ENCODE measurements around the gene PRPF6.
A peak's percentile ranks its signal among the peaks of the same experiment; 100 is the strongest.
"Not testable (repeated sequence)": the region's sequence is repeated elsewhere in the genome, so short reads cannot be mapped to it uniquely, and the experiment has no call there.

Gene PRPF6

GRCh38 chr20:63968928-63969760, 11.8 kb upstream of the PRPF6 start:
- TF ChIP-seq CTCF (IDR thresholded peaks at IDR 0.05) = no peak
- Histone ChIP-seq H3K4me3 (peak overlapping the region; percentile 63 to 66), H3K27ac (peak overlapping the region; percentile 65 to 66), H3K4me1 (peaks cover 0 to 31% (median 20%) of the 10 kb centered on the region in 4 donors), H3K36me3 (peaks cover 0 to 28% (median 15%) of the 10 kb centered on the region in 3 donors), H3K27me3 (no peaks in the 10 kb centered on the region), H3K9me3 (no peaks in the 10 kb centered on the region)
- DNase-seq = peak in 1 of 2 donors; percentile 16
- intact Hi-C loops (cut with DNase I; ENCODE audit: low total_unique reads) = no loop called here

GRCh38 chr20:63969838-63970713, 10.9 kb upstream of the PRPF6 start, which contains the start of gene ZNF512B:
ZNF512B (minus strand) TSS chr20:63969930; CDS start chr20:63967950, 1,980 bp downstream.
- intact Hi-C loops (cut with DNase I; ENCODE audit: low total_unique reads) = loop anchor here (5.0 kb wide), 1 partner anchor 183 kb away; no protein-coding TSS in a partner anchor
- no peak for TF ChIP-seq CTCF (IDR thresholded peaks at IDR 0.05)
- peaks cover 0 to 33% (median 22%) of the 10 kb centered on the region in 4 donors for H3K4me1 ChIP-seq
- DNase-seq = peak in 1 of 2 donors; percentile 74
- H3K9me3 ChIP-seq = no peaks in the 10 kb centered on the region
- H3K4me3 ChIP-seq = peak within 1 kb of the TSS; percentile 63 to 66
- peak within 1 kb of the TSS; percentile 65 to 66 for H3K27ac ChIP-seq
- peaks cover 0 to 22% (median 13%) of the 10 kb centered on the region in 3 donors for H3K36me3 ChIP-seq
- no peaks in the 10 kb centered on the region for H3K27me3 ChIP-seq

DNA sequence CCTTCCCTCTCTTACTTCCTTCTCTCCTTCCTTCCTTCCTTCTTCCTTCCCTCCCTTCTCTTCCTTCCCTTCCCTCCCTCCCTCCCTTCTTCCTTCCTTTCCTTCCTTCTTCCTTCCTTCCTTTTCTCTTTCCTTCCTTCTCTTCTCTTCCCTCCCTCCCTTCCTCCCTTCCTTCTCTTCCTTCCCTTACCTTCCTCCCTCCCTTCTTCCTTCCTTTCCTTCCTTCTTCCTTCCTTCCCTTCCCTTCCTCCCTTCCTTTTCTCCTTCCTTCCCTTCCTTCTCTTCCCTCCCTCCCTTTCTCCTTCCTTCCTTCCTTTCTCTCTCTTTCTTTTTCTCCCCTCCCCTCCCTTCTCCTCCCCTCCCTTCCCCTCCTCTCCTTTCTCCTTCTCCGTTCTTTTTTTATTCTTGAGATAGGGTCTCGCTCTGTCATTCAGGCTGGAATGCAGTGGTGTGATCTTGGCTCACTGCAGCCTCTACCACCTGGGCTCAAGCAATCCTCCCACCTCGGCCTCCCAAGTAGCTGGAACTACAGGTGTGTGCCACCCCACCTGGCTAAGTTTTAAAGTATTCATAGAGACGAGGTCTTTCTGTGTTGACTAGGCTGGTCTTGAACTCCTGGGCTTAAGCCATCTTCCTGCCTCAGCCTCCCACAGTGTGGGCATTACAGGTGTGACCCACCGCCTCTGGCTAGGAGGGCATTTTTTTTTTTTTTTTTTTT, 10.1 kb upstream of the PRPF6 start:
- no peak for TF ChIP-seq CTCF (IDR thresholded peaks at IDR 0.05)
- Histone ChIP-seq H3K4me1 (peaks cover 0 to 33% (median 22%) of the 10 kb centered on the region in 4 donors), H3K27ac (no peak overlapping the region), H3K36me3 (peaks cover 0 to 20% (median 13%) of the 10 kb centered on the region in 3 donors), H3K9me3 (no peaks in the 10 kb centered on the region), H3K27me3 (no peaks in the 10 kb centered on the region), H3K4me3 (no peak overlapping the region)
- no peak for DNase-seq
- intact Hi-C loops (cut with DNase I; ENCODE audit: low total_unique reads) = loop anchor here (5.0 kb wide), 1 partner anchor 184 kb away; no protein-coding TSS in a partner anchor

GRCh38 chr20:63971960-63972311, 9.0 kb upstream of the PRPF6 start:
- H3K4me1 ChIP-seq = peaks cover 0 to 33% (median 22%) of the 10 kb centered on the region in 4 donors
- not testable (repeated sequence) for H3K27ac ChIP-seq, H3K36me3 ChIP-seq, DNase-seq, H3K27me3 ChIP-seq, H3K9me3 ChIP-seq, H3K4me3 ChIP-seq
- intact Hi-C loops (cut with DNase I; ENCODE audit: low total_unique reads) = loop anchor here (5.0 kb wide), 1 partner anchor 185 kb away; no protein-coding TSS in a partner anchor

DNA sequence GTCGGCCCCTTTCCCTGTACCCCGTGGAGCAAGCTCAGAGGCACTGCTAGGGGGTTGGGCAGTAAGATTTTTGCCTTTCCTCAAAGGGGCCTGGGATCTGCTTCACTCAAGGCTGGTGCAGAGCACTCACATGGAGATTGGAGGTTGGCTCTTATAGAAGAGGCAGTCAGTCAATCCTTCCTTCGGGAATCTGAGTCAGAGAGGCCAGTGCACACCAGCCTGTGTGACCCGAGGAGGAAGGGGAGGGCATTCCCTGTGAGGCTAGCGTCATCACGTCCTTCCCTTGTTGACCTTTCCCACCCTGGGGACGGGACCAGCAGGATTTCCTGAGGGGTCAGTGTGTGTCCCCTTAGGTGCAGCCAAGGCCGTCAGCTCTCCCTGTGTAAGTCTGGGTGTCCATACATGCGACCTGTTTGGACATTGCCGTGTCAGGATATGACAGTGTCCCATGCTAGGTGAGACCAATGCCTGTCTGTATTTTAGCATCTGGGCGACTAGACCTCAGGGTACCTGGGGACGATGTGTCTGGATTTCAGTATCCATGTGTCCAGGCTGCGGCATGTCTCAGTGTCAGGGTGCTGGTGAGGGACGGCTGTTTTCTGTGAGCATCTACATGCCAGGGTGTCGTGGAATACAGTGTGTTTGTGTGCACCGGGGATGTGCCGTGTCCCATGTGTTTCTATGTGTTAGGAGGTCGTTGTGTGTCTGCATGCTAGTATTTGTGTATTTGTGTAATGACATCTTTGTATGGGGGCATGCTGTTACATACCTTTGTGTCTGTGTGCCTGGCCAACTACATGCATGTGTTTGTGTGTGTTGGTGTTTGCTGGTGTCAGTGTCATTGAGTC, 8.4 kb upstream of the PRPF6 start:
- no peak for TF ChIP-seq CTCF (IDR thresholded peaks at IDR 0.05)
- Histone ChIP-seq H3K9me3 (no peaks in the 10 kb centered on the region), H3K4me3 (no peak overlapping the region), H3K27me3 (no peaks in the 10 kb centered on the region), H3K27ac (no peak overlapping the region), H3K4me1 (peaks cover 0 to 33% (median 22%) of the 10 kb centered on the region in 4 donors), H3K36me3 (peaks cover 0 to 4% (median 0%) of the 10 kb centered on the region in 3 donors)
- intact Hi-C loops (cut with DNase I; ENCODE audit: low total_unique reads) = loop anchor here (5.0 kb wide), 1 partner anchor 185 kb away; no protein-coding TSS in a partner anchor
- DNase-seq = no peak
